Thyroid gland (tissue), 4 donors: ENCODE results near the gene RPS26. TPM values are rescaled to one million over a fixed set of nuclear protein-coding genes. Genes with fewer than 3 reads are reported as not detected.

Experiments used
- DNase-seq, 2 donors: peaks; one replicate each; pipeline ENCODE4 v3.0.0-alpha.2; 2019
- H3K27ac ChIP-seq, 3 donors: fragments of 200-600 bp; sonication (generic); 1 replicate in 2 of 3; 2 replicates in 1 of 3; pipeline ENCODE4 v1.5.1; 2016 to 2019; ENCODE audit warnings: mild to moderate bottlenecking in 1 of 3, moderate library complexity in 1 of 3
- H3K27me3 ChIP-seq: fragments of 200-600 bp; sonication (generic); one replicate; pipeline ENCODE4 v1.5.1; 2019
- H3K36me3 ChIP-seq, 2 donors: fragments of 200-600 bp; sonication (generic); one replicate each; pipeline ENCODE4 v1.5.1; 2016 to 2019
- H3K4me1 ChIP-seq, 2 donors: fragments of 200-600 bp; sonication (generic); one replicate each; pipeline ENCODE4 v1.5.1; 2017 to 2019
- H3K4me3 ChIP-seq, 3 donors: fragments of 200-600 bp; sonication (generic); replicated peaks in 1 of 3; 1 replicate in 2 of 3; 2 replicates in 1 of 3; pipeline ENCODE4 v1.5.1; 2016; ENCODE audit warnings: mild to moderate bottlenecking in 1 of 3
- H3K9me3 ChIP-seq: fragments of 200-600 bp; sonication (generic); one replicate; pipeline ENCODE4 v1.5.1; 2017
- CTCF ChIP-seq, 6 experiments: fragments of 200-600 bp in 3 of 6; fragments of 450-650 bp in 3 of 6; sonication (generic) in 3 of 6; IDR thresholded peaks; one replicate each; pipeline ENCODE4 v1.5.1; 2016 to 2019; ENCODE audit warnings: antibody characterized with exemption in 6 of 6, mild to moderate bottlenecking in 2 of 6, inconsistent platforms in 1 of 6, moderate library complexity in 1 of 6
- POLR2A ChIP-seq, 2 donors: fragments of 450-650 bp; IDR thresholded peaks; one replicate each; pipeline ENCODE4 v1.6.1; 2017; ENCODE audit warnings: antibody characterized with exemption in 2 of 2, mild to moderate bottlenecking in 2 of 2, moderate library complexity in 1 of 2
- WGBS, 2 donors: methylation state at CpG; one replicate each; pipeline ENCODE4 v1.1.5; 2017; 5-methylcytosine and 5-hydroxymethylcytosine counted together
- intact Hi-C: fragments of 100-400 bp; cut with DNase I; formaldehyde crosslinking; loops from one replicate; pipeline ENCODE4 v1.15.1; 2023
- total RNA-seq, 4 donors: library from RNA; depleted of rRNA; stranded (reverse); fragments of >200 nt; gene quantifications; one replicate each; pipeline ENCODE4 v1.2.3, GENCODE V29; 2016

RPS26 gene
- total RNA-seq, 4 donors from 2014 or later: 81.4 to 1,193 (median 632) TPM

GRCh38 chr12:56034586-56035332 is 7.0 kb upstream of the RPS26 start:
- intact Hi-C loops: loop anchor here (5.0 kb wide), 1 partner anchor 32 kb away; no protein-coding TSS in a partner anchor

DNA sequence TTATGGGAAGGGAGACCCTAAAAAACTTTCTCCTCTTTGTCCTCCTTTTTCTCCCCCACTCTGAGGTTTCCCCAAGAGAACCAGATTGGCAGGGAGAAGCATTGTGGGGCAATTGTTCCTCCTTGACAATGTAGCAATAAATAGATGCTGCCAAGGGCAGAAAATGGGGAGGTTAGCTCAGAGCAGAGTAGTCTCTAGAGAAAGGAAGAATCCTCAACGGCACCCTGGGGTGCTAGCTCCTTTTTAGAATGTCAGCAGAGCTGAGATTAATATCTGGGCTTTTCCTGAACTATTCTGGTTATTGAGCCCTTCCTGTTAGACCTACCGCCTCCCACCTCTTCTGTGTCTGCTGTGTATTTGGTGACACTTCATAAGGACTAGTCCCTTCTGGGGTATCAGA is 4.6 kb upstream of the RPS26 start:
- WGBS, 2 donors: 73 to 88% methylated on average over 2 of the region's 2 CpGs
- no peaks in the 10 kb centered on the region for H3K27me3 ChIP-seq
- H3K9me3 ChIP-seq: no peaks in the 10 kb centered on the region
- TF ChIP-seq POLR2A (IDR thresholded peaks at IDR 0.05) (no peak), CTCF (IDR thresholded peaks at IDR 0.05) (no peak)
- peaks cover 0 to 4% of the 10 kb centered on the region in 2 donors for H3K4me1 ChIP-seq
- peaks cover 15 to 19% of the 10 kb centered on the region in 2 donors for H3K36me3 ChIP-seq
- H3K27ac ChIP-seq: no peak overlapping the region
- intact Hi-C loops: loop anchor here (5.0 kb wide), 1 partner anchor 35 kb away; no protein-coding TSS in a partner anchor
- no peak overlapping the region for H3K4me3 ChIP-seq
- DNase-seq: no peak

More at GRCh38 chr12:56034586-56035332, 7.0 kb upstream of the RPS26 start:
- 84 to 91% methylated on average over 12 to 16 of the region's 21 CpGs for WGBS, 2 donors
- TF ChIP-seq CTCF (IDR thresholded peaks at IDR 0.05) (no peak), POLR2A (IDR thresholded peaks at IDR 0.05) (no peak)
- no peaks in the 10 kb centered on the region for H3K4me1 ChIP-seq
- H3K9me3 ChIP-seq: no peaks in the 10 kb centered on the region
- no peak for DNase-seq
- H3K36me3 ChIP-seq: peaks cover 15 to 25% of the 10 kb centered on the region in 2 donors
- no peaks in the 10 kb centered on the region for H3K27me3 ChIP-seq
- no peak overlapping the region for H3K4me3 ChIP-seq
- no peak overlapping the region for H3K27ac ChIP-seq

DNA sequence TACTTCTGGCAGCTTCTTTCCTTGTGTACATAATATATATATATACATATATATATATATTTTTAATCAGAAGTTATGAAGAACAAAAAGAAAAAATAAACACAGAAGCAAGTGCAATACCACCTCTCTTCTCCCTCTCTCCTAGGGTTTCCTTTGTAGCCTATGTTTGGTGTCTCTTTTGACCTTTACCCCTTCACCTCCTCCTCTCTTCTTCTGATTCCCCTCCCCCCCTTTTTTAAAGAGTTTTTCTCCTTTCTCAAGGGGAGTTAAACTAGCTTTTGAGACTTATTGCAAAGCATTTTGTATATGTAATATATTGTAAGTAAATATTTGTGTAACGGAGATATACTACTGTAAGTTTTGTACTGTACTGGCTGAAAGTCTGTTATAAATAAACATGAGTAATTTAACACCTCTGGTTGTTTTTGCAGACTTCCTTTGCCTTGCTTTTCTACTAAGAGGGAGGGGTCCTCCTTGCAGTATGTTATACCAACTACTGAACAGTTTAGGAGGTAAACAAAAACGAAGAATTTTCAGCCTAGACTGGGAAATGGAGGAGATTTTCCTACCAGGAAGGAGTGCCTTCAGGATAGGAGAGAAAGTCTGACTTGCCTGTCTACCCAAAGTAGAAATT is 3.6 kb upstream of the RPS26 start:
- H3K36me3 ChIP-seq: peaks cover 12 to 14% of the 10 kb centered on the region in 2 donors
- no peak for TF ChIP-seq POLR2A (IDR thresholded peaks at IDR 0.05)
- TF ChIP-seq CTCF (IDR thresholded peaks at IDR 0.05): no peak
- no peaks in the 10 kb centered on the region for H3K27me3 ChIP-seq
- no peaks in the 10 kb centered on the region for H3K9me3 ChIP-seq
- H3K27ac ChIP-seq: no peak overlapping the region
- no peak for DNase-seq
- WGBS, 2 donors: 60 to 79% methylated on average over 2 of the region's 2 CpGs
- intact Hi-C loops: loop anchor here (5.0 kb wide), 1 partner anchor 36 kb away; no protein-coding TSS in a partner anchor
- H3K4me1 ChIP-seq: peaks cover 7 to 11% of the 10 kb centered on the region in 2 donors
- no peak overlapping the region for H3K4me3 ChIP-seq

DNA sequence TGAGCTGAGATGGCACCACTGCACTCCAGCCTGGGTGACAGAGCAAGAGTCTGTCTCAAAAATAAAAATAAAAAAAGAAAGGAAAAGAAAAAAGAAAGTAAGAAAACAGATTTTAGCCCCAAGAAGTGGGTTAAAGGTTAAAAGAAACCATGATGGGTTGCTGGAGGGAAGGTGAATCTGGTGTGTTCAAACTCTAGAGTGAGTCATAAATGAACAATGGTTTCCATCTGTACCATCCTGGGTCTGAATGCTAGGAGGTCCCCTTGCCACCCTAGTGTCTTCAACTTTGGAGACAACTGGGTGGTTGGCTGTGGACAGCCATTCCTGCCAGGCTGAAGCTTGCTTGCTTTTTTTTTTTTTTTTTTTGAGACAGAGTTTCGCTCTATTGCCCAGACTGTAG is 1.6 kb upstream of the RPS26 start:
- peaks cover 19 to 24% of the 10 kb centered on the region in 2 donors for H3K36me3 ChIP-seq
- H3K4me1 ChIP-seq: peaks cover 7 to 11% of the 10 kb centered on the region in 2 donors
- TF ChIP-seq CTCF (IDR thresholded peaks at IDR 0.05) (no peak), POLR2A (IDR thresholded peaks at IDR 0.05) (no peak)
- H3K9me3 ChIP-seq: no peaks in the 10 kb centered on the region
- intact Hi-C loops: loop anchor here (10.0 kb wide), 1 partner anchor 65 kb away; the partner anchor contains the start of gene PA2G4
- WGBS, 2 donors: 100% methylated on average over 1 of the region's 1 CpG
- no peak overlapping the region for H3K4me3 ChIP-seq
- H3K27me3 ChIP-seq: no peaks in the 10 kb centered on the region
- no peak for DNase-seq
- no peak overlapping the region for H3K27ac ChIP-seq
